ENCODE measurements around the gene NBAS.
"Not testable (repeated sequence)": the region's sequence is repeated elsewhere in the genome, so short reads cannot be mapped to it uniquely, and the experiment has no call there.

The NBAS gene

GRCh38 chr2:15520346-15520745 is 40.8 kb downstream of the NBAS start:
- no peak for DNase-seq

GRCh38 chr2:15518759-15519158 is 42.4 kb downstream of the NBAS start:
- not testable (repeated sequence) for DNase-seq

GRCh38 chr2:15517793-15518192 is 43.3 kb downstream of the NBAS start:
- no peak for DNase-seq

GRCh38 chr2:15511686-15512085 is 49.4 kb downstream of the NBAS start:
- no peak for DNase-seq

GRCh38 chr2:15510552-15510951 is 50.6 kb downstream of the NBAS start:
- no peak for DNase-seq

- no peak for DNase-seq
These were observed 51.0 kb downstream of the NBAS start for GRCh38 chr2:15510131-15510530.

GRCh38 chr2:15507697-15508096 is 53.4 kb downstream of the NBAS start:
- DNase-seq: no peak

- no peak for DNase-seq
These were observed 54.1 kb downstream of the NBAS start for GRCh38 chr2:15507061-15507460.

GRCh38 chr2:15506229-15506819 is 54.8 kb downstream of the NBAS start:
- no peak for DNase-seq

- no peak for DNase-seq
These were observed 56.1 kb downstream of the NBAS start for GRCh38 chr2:15504882-15505663.

- DNase-seq: not testable (repeated sequence)
These were observed 61.9 kb downstream of the NBAS start for GRCh38 chr2:15499251-15499650.

- DNase-seq: no peak
These were observed 62.6 kb downstream of the NBAS start for GRCh38 chr2:15498554-15498953.

- DNase-seq: peak; percentile 60
These were observed 66.3 kb downstream of the NBAS start for GRCh38 chr2:15494877-15495276.

GRCh38 chr2:15492773-15493325 is 68.3 kb downstream of the NBAS start:
- no peak for DNase-seq

- no peak for DNase-seq
These were observed 74.4 kb downstream of the NBAS start for GRCh38 chr2:15486770-15487169.

- DNase-seq: no peak
These were observed 75.2 kb downstream of the NBAS start for GRCh38 chr2:15485949-15486348.

- no peak for DNase-seq
These were observed 80.1 kb downstream of the NBAS start for GRCh38 chr2:15481000-15481399.

GRCh38 chr2:15480552-15480951 is 80.6 kb downstream of the NBAS start:
- no peak for DNase-seq

GRCh38 chr2:15472876-15473275 is 88.3 kb downstream of the NBAS start:
- DNase-seq: no peak

GRCh38 chr2:15472133-15472532 is 89.0 kb downstream of the NBAS start:
- DNase-seq: peak; percentile 78

- peak; percentile 22 for DNase-seq
These were observed 89.5 kb downstream of the NBAS start for GRCh38 chr2:15471606-15472005.

GRCh38 chr2:15460112-15460620 is 101.0 kb downstream of the NBAS start:
- no peak for DNase-seq

- DNase-seq: no peak
These were observed 102.9 kb downstream of the NBAS start for GRCh38 chr2:15458277-15458676.

- DNase-seq: no peak
These were observed 103.3 kb downstream of the NBAS start for GRCh38 chr2:15457868-15458267.
